Measurements from ENCODE around the gene LRRC4B.

Gene LRRC4B

DNA sequence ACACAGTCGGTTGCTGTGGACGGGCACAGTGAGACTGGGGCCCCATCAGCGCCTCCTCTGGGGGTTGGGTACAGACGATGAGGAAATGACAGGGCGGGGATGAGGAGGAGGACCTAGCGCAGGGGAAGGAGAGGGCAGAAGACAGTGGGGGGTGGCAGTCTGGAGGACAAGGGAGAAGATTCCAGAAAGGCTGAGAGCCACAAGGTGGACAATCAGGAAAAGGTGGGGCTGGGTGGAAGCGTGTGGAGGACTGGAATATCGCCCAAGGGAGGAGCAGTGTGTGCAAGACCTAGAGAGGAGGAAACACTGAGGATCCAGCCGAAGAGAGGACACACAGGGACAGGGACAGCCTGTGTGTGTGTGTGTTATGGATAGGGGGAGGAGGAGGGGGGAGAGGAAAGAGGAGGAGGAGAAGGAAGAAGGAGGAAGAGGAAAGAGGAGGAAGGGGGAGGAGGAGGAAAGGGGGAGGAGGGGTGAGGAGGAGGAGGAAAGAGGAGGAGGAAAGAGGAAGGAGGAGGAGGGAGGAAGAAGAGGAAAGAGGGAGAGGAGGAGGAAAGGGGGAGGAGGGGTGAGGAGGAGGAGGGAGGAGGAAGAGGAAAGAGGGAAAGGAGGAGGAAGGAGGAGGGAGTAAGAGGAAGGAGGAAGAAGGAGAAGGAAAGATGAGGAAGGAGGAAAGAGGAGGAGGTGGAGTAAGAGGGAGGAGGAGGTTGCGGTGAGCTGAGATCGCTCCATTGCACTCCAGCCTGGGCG lies 75.8 kb downstream of the LRRC4B start:
- Histone ChIP-seq H3K4me1 (ENCODE audit: control insufficient read depth, insufficient read depth, low read length) (peaks cover 3% of the 10 kb centered on the region), H3K9me3 (ENCODE audit: control insufficient read depth, low read length) (no peaks in the 10 kb centered on the region), H3K27me3 (ENCODE audit: control insufficient read depth, insufficient read depth, low read length) (peaks cover 20% of the 10 kb centered on the region), H3K4me3 (ENCODE audit: low read length) (no peak overlapping the region), H3K9ac (ENCODE audit: low read length) (no peak overlapping the region), H3K36me3 (ENCODE audit: control insufficient read depth, insufficient read depth, low read length) (no peaks in the 10 kb centered on the region)

- Histone ChIP-seq H3K9ac (ENCODE audit: low read length) (no peak overlapping the region), H3K36me3 (ENCODE audit: control insufficient read depth, insufficient read depth, low read length) (no peaks in the 10 kb centered on the region), H3K4me3 (ENCODE audit: low read length) (no peak overlapping the region), H3K9me3 (ENCODE audit: control insufficient read depth, low read length) (no peaks in the 10 kb centered on the region), H3K27me3 (ENCODE audit: control insufficient read depth, insufficient read depth, low read length) (peaks cover 20% of the 10 kb centered on the region), H3K4me1 (ENCODE audit: control insufficient read depth, insufficient read depth, low read length) (no peaks in the 10 kb centered on the region)
Observed at GRCh38 chr19:50490991-50491472, 77.2 kb downstream of the LRRC4B start.

- H3K4me3 ChIP-seq (ENCODE audit: low read length) = no peak overlapping the region
- H3K36me3 ChIP-seq (ENCODE audit: control insufficient read depth, insufficient read depth, low read length) = no peaks in the 10 kb centered on the region
Observed at GRCh38 chr19:50490411-50490811, 77.8 kb downstream of the LRRC4B start.

DNA sequence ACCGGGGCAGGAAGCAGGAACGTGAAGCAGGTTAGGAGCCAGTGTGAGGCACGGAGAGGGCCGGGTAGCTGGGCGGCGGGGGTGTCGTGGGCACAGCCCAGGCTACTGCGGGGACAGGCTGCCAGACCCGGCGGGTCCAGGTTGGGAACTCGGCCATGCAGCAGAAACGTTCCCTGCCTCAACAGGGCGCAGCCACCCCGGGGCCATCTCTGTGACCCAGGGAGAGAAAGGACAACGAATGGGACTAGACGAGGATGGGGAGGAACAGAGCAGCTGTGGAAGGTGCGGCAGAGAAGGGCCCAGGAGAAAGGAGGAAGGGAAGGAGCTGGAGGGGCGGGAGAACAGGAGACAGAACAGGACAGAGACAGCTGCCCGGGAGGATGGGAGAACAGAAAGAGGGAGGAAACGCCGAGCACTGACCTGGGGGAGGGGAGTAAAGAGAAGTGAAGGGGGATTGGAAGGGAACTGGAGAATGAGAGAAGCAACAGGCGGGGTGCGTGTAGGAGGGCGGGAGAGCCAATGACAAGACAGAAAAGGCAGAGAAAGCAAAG lies 78.7 kb downstream of the LRRC4B start:
- Histone ChIP-seq H3K27me3 (ENCODE audit: control insufficient read depth, insufficient read depth, low read length) (peaks cover 20% of the 10 kb centered on the region), H3K9ac (ENCODE audit: low read length) (no peak overlapping the region), H3K36me3 (ENCODE audit: control insufficient read depth, insufficient read depth, low read length) (no peaks in the 10 kb centered on the region), H3K9me3 (ENCODE audit: control insufficient read depth, low read length) (no peaks in the 10 kb centered on the region), H3K4me1 (ENCODE audit: control insufficient read depth, insufficient read depth, low read length) (no peaks in the 10 kb centered on the region), H3K4me3 (ENCODE audit: low read length) (no peak overlapping the region)

More at GRCh38 chr19:50490411-50490811, 77.8 kb downstream of the LRRC4B start:
- Histone ChIP-seq H3K9me3 (ENCODE audit: control insufficient read depth, low read length) (no peaks in the 10 kb centered on the region), H3K4me1 (ENCODE audit: control insufficient read depth, insufficient read depth, low read length) (no peaks in the 10 kb centered on the region), H3K9ac (ENCODE audit: low read length) (no peak overlapping the region), H3K27me3 (ENCODE audit: control insufficient read depth, insufficient read depth, low read length) (peaks cover 20% of the 10 kb centered on the region)

- no peaks in the 10 kb centered on the region for H3K36me3 ChIP-seq (ENCODE audit: control insufficient read depth, insufficient read depth, low read length)
- no peaks in the 10 kb centered on the region for H3K4me1 ChIP-seq (ENCODE audit: control insufficient read depth, insufficient read depth, low read length)
- no peak overlapping the region for H3K4me3 ChIP-seq (ENCODE audit: low read length)
- H3K9me3 ChIP-seq (ENCODE audit: control insufficient read depth, low read length) = no peaks in the 10 kb centered on the region
- no peak overlapping the region for H3K9ac ChIP-seq (ENCODE audit: low read length)
- H3K27me3 ChIP-seq (ENCODE audit: control insufficient read depth, insufficient read depth, low read length) = peaks cover 20% of the 10 kb centered on the region
Observed at GRCh38 chr19:50488389-50489194, 79.6 kb downstream of the LRRC4B start.

GRCh38 chr19:50486823-50487515 lies 81.3 kb downstream of the LRRC4B start:
- H3K27me3 ChIP-seq (ENCODE audit: control insufficient read depth, insufficient read depth, low read length) = peaks cover 17% of the 10 kb centered on the region
- no peaks in the 10 kb centered on the region for H3K4me1 ChIP-seq (ENCODE audit: control insufficient read depth, insufficient read depth, low read length)
- no peaks in the 10 kb centered on the region for H3K9me3 ChIP-seq (ENCODE audit: control insufficient read depth, low read length)
- H3K36me3 ChIP-seq (ENCODE audit: control insufficient read depth, insufficient read depth, low read length) = peaks cover 5% of the 10 kb centered on the region
- no peak overlapping the region for H3K4me3 ChIP-seq (ENCODE audit: low read length)
- no peak overlapping the region for H3K9ac ChIP-seq (ENCODE audit: low read length)

DNA sequence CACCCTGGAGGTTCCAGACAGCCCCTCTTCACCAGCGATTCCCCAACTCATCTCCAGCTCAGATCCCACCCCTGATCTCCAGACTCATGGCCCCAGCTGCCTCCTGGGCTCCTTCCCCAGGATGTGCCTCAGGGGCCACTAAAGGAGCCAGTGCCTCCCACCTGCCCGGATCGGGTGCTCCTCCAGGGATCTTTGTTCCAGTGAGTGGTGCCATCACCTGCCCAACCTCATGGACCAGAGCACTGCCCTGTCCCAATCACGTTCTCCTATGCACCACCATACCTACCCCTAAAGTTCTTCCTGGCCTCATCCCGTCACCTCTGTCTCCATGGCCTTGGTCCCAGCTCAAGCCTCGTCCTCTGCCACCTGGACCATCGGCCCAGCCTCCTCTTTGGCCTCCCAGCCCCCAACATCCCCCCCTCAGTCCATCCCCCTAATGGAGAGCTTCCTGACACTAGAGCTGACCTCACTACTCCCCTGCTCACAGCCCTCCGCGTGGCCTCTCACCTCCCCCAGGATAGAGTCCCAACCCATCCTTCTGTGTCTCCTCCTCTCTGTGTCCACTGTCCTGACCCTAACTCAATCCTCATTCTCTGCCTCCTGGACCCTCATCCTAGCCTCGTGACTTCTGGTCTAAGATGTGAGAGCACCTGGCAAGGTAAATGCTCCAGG lies 82.8 kb downstream of the LRRC4B start:
- Histone ChIP-seq H3K27me3 (ENCODE audit: control insufficient read depth, insufficient read depth, low read length) (peaks cover 14% of the 10 kb centered on the region), H3K9ac (ENCODE audit: low read length) (no peak overlapping the region), H3K36me3 (ENCODE audit: control insufficient read depth, insufficient read depth, low read length) (peaks cover 5% of the 10 kb centered on the region), H3K9me3 (ENCODE audit: control insufficient read depth, low read length) (no peaks in the 10 kb centered on the region), H3K4me1 (ENCODE audit: control insufficient read depth, insufficient read depth, low read length) (no peaks in the 10 kb centered on the region), H3K4me3 (ENCODE audit: low read length) (no peak overlapping the region)

GRCh38 chr19:50482916-50483315 lies 85.3 kb downstream of the LRRC4B start:
- Histone ChIP-seq H3K4me3 (ENCODE audit: low read length) (no peak overlapping the region), H3K27me3 (ENCODE audit: control insufficient read depth, insufficient read depth, low read length) (peaks cover 12% of the 10 kb centered on the region), H3K9me3 (ENCODE audit: control insufficient read depth, low read length) (no peaks in the 10 kb centered on the region), H3K36me3 (ENCODE audit: control insufficient read depth, insufficient read depth, low read length) (peaks cover 14% of the 10 kb centered on the region), H3K9ac (ENCODE audit: low read length) (no peak overlapping the region), H3K4me1 (ENCODE audit: control insufficient read depth, insufficient read depth, low read length) (no peaks in the 10 kb centered on the region)

GRCh38 chr19:50482271-50482855 lies 85.9 kb downstream of the LRRC4B start:
- peaks cover 14% of the 10 kb centered on the region for H3K36me3 ChIP-seq (ENCODE audit: control insufficient read depth, insufficient read depth, low read length)
- no peak overlapping the region for H3K4me3 ChIP-seq (ENCODE audit: low read length)
- H3K9ac ChIP-seq (ENCODE audit: low read length) = no peak overlapping the region
- H3K9me3 ChIP-seq (ENCODE audit: control insufficient read depth, low read length) = no peaks in the 10 kb centered on the region
- peaks cover 8% of the 10 kb centered on the region for H3K27me3 ChIP-seq (ENCODE audit: control insufficient read depth, insufficient read depth, low read length)
- H3K4me1 ChIP-seq (ENCODE audit: control insufficient read depth, insufficient read depth, low read length) = peaks cover 3% of the 10 kb centered on the region

- Histone ChIP-seq H3K4me3 (ENCODE audit: low read length) (no peak overlapping the region), H3K36me3 (ENCODE audit: control insufficient read depth, insufficient read depth, low read length) (peaks cover 14% of the 10 kb centered on the region), H3K27me3 (ENCODE audit: control insufficient read depth, insufficient read depth, low read length) (peaks cover under 1% of the 10 kb centered on the region), H3K4me1 (ENCODE audit: control insufficient read depth, insufficient read depth, low read length) (peaks cover 8% of the 10 kb centered on the region), H3K9ac (ENCODE audit: low read length) (no peak overlapping the region), H3K9me3 (ENCODE audit: control insufficient read depth, low read length) (no peaks in the 10 kb centered on the region)
Observed at GRCh38 chr19:50481351-50482149, 86.7 kb downstream of the LRRC4B start.
